ENCODE data around the gene ZNF260. TPM values are rescaled to one million over a fixed set of nuclear protein-coding genes. Genes with fewer than 3 reads are reported as not detected.
"Not testable (repeated sequence)": the region's sequence is repeated elsewhere in the genome, so short reads cannot be mapped to it uniquely, and the experiment has no call there.

The ZNF260 gene
- total RNA-seq = 32.6 TPM

GRCh38 chr19:36528194-36528920 lies at the start of gene ZNF260:
Gene ZNF260 (minus strand): TSS chr19:36528271. CDS start chr19:36515238, 13,033 bp downstream.
- peak; percentile 98 for DNase-seq

DNA sequence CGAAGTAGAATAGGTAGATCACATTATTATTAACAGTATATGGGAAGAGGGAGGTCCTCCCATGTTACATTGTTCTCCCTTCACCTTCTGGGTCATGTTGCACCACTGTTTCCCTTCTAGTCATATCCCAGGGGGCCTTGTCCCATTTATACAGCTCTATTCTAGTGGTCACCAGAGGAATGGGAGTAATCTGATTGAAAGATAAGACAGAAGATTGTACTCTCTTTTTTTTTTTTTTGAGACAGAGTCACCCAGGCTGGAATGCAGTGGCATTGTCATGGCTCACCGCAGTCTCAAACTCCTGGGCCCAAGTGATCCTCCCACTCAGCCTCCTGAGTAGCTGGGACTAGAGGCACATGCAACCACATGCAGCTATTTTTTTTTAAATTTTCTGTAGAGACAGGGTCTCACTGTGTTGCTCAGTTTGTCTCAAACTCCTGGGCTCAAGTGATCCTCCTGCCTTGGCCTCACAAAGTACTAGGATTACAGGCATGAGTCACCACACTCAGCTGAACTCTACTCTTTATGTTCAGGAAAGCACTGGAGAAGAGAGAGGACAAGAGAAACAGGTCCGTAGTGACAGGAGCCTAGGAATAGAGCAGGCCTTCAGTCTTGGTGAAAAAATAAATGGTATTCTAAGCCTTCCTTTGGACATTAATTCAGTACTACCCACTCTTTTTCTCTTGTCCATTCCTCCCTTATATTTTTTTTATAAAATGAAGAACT lies 49.4 kb upstream of the ZNF260 start:
- DNase-seq = no peak

DNA sequence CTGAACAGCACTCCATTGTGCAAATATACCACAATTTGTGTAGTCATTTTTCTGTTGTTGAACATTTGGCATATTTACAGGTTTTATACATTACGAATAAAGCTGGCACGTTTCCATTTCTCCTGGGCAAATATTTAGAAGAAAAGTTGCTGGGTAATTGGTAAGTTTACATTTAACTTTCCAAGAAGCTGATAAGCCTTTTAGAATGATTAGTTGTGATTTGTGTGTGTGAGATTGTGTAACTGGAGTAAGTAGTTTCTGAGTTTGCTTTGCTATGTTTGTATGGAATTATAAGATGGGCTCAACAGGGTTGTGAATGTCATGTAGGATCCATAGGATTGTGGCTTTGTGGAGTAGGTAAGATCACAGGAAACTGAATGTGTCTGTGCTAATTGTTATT lies 46.7 kb upstream of the ZNF260 start:
- DNase-seq = no peak

GRCh38 chr19:36573895-36574720 lies 46.0 kb upstream of the ZNF260 start:
- DNase-seq = no peak

DNA sequence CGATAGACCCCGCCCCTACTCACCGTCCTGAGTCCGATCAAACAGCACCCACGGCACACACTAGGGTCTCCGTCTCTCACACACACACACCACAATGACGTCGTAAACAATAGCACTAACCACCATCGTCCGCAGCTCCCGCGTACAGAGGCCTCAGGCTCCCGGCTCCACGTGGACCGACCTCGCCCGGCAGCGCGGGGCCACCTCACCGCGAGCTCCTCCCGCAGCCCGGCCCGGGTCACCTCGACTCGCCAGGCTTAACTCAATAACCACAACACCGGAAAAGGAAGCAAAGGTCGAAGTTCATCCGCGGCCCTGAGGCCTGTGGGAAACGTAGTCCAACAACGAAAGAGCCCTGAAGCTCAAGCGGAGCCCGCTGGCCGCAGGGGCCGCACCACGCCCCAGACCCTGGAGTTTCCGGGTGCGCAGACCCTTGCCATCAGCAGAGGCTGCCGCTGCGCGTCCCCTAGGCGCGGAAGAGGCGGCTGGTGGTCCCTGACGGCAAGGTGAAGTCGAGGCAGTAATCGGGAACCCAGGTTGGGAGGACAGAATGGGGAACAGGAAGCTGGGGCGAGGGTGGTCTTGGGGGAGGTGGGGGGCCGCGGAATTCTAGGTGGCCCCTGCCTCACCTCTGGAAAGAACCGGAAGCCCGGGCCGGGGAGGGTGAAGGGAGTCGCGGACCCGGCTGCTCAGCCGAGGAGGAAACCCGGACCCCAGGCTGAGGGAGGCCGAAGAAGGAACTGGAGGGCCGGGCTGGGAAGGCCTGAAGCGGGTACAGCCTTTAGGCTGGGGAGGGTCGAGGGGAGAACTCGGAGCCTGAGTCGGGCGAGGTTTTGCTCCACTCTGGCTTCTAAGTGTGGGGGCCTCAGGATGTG lies 45.2 kb upstream of the ZNF260 start, which contains the start of gene ZNF529:
Gene ZNF529, minus strand, starts transcription at position 273 of the 875 bp plus-strand sequence. CDS start 946 bp downstream, outside the sequence.
- DNase-seq = peak; percentile 84

DNA sequence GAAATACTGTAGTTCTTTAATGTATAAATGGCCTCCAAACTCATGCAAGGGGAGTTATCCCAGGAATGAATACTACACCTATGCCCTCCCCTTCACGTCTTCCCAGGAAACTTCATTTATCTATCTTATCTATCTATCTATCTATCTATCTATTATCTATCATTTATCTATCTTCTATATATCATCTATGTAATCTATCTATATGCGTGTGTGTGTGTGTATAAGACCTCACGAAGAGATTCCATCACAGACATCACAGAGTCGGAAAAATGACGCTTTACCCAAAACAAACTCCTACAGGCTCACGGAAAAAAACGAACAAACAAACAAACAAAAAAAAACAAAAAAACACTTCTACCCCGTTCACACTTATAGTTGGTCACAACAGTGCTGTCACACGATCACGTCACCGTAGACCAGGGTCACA lies 44.5 kb upstream of the ZNF260 start:
- DNase-seq = peak; percentile 84

- no peak for DNase-seq
Observed at GRCh38 chr19:36564391-36564790, 36.3 kb upstream of the ZNF260 start.

- no peak for DNase-seq
Observed at GRCh38 chr19:36547001-36547732, 19.1 kb upstream of the ZNF260 start.

GRCh38 chr19:36528921-36529518 lies 949 bp upstream of the ZNF260 start:
- DNase-seq = no peak

DNA sequence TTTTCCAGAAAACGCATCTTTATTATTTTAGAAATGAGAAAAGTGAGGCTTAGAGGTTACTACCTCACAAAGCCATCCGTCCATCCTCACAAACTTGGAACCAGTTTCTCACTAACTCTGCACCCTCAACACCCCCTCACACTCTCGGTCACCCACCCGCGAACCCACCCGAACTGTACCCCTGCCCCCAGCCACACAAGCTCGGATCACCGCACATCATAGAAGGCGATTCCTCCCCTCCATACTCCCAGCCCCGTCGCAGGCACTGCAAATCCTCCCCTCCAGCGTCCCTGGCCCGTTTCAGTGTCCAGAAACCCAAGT lies 238 bp downstream of the ZNF260 start:
- DNase-seq = no peak

GRCh38 chr19:36527341-36527740 lies 730 bp downstream of the ZNF260 start:
- no peak for DNase-seq

DNA sequence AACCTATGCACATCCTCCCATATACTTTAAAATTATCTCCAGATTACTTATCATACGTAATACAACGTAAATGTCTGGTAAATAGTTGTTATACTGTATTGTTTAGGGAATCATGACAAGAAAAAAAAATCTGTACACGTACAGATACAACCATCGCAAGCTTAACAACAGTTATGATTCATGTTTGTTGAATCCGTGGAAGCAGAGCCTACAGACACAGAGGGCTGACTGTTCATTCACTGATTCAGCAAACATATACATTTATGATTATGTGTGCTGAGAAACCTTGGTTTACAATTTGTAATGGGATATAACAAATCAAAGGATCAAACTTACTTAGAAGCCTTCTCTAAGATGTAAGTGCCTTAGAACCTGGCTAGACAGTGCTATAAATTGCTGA lies 1.5 kb downstream of the ZNF260 start:
- DNase-seq = no peak

- no peak for DNase-seq
Observed at GRCh38 chr19:36524617-36525016, 3.5 kb downstream of the ZNF260 start.

- no peak for DNase-seq
Observed at GRCh38 chr19:36514012-36514612, 14.0 kb downstream of the ZNF260 start.

- DNase-seq = no peak
Observed at GRCh38 chr19:36508325-36508724, 19.7 kb downstream of the ZNF260 start.

DNA sequence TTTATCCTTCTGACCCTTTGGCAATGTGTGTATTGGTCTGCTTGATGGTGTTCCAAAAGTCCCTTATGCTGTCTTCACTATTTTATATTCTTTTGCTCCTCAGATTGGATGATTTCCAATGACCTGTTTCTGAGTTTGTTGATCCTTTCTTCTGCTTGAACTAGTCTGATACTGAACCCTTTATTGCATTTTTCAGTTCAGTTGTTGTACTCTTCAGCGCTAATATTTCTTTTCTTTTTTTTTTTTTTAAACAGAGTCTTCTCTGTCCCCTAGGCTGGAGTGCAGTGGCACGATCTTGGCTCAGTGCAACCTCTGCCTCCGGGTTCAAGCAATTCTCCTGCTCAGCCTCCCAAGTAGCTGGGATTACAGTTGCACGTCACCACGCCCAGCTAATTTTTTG lies 26.1 kb downstream of the ZNF260 start:
- DNase-seq = no peak

- DNase-seq = no peak
Observed at GRCh38 chr19:36497001-36497400, 31.1 kb downstream of the ZNF260 start.

DNA sequence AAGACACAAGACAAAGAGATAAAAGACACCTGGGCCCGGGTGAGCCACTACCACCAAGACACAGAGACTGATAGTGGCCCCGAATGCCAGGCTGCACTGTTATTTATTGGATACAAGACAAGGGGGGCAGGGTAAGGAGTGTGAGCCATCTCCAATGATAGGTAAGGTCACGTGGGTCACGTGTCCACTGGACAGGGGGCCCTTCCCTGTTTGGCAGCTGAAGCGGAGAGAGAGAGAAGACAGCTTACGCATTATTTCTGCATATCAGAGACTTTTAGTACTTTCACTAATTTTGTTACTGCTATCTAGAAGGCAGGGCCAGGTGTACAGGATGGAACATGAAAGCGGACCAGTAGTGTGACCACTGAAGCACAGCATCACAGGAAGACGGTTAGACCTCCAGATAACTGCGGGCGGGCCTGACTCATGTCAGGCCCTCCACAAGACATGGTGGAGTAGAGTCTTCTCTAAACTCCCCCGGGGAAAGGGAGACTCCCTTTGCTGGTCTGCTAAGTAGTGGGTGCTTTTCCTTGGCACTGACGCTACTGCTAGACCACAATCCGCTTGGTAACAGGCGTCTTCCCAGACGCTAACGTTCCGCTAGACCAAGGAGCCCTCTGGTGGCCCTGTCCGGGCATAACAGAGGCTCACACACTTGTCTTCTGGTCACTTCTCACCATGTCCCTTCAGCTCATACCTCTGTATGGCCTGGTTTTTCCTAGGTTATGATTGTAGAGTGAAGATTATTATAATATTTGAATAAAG lies 35.2 kb downstream of the ZNF260 start:
- not testable (repeated sequence) for DNase-seq

DNA sequence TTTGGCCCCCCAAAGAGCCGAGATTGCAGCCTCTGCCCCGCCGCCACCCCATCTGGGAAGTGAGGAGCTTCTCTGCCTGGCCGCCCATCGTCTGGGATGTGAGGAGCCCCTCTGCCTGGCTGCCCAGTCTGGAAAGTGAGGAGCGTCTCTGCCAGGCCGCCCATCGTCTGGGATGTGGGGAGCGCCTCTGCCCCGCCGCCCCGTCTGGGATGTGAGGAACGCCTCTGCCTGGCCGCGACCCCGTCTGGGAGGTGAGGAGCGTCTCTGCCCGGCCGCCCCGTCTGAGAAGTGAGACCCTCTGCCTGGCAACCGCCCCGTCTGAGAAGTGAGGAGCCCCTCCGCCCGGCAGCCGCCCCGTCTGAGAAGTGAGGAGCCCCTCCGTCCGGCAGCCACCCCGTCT lies 37.2 kb downstream of the ZNF260 start:
- DNase-seq = not testable (repeated sequence)
